Smooth muscle cell of bladder (primary cell): Measurements from ENCODE around the gene GPANK1. TPM values are rescaled to one million over a fixed set of nuclear protein-coding genes. Genes with fewer than 3 reads are reported as not detected.

Source experiments
- total RNA-seq: library from RNA; depleted of rRNA; stranded (reverse); fragments of >200 nt; gene quantifications from 2 replicates; pipeline ENCODE4 v1.2.3, GENCODE V29; 2014

The GPANK1 gene
- 13.4 and 14.3 TPM in 2 replicates for total RNA-seq

GRCh38 chr6:31664790-31665500 lies at the start of gene GPANK1:
Gene GPANK1, minus strand, starts transcription at chr6:31664997. Its CDS starts 519 bp downstream, at chr6:31664478.

GRCh38 chr6:31706599-31706998 lies 41.8 kb upstream of the GPANK1 start, which contains the start of gene LY6G6F:
Gene LY6G6F, plus strand, starts transcription at chr6:31706866. Its CDS starts 41 bp downstream, at chr6:31706907.

GRCh38 chr6:31702819-31703716 lies 38.3 kb upstream of the GPANK1 start, which contains the start of gene ABHD16A:
Gene ABHD16A, minus strand, starts transcription at chr6:31703324. Its CDS starts 43 bp downstream, at chr6:31703281.

GRCh38 chr6:31680226-31681134 lies 15.7 kb upstream of the GPANK1 start, which contains the start of gene LY6G5C:
Gene LY6G5C, minus strand, starts transcription at chr6:31681067. Its CDS starts 694 bp downstream, at chr6:31680373.

GRCh38 chr6:31669676-31670075 lies 4.9 kb upstream of the GPANK1 start, which contains the start of gene LY6G5B:
Gene LY6G5B, plus strand, starts transcription at chr6:31669976. Its CDS starts 975 bp downstream, at chr6:31670951.

GRCh38 chr6:31665501-31666336 lies 922 bp upstream of the GPANK1 start, which contains the start of gene CSNK2B:
Gene CSNK2B, plus strand, starts transcription at chr6:31666080. Its CDS starts 752 bp downstream, at chr6:31666832.

GRCh38 chr6:31660381-31661261 lies 4.2 kb downstream of the GPANK1 start, which contains the start of gene C6orf47:
Gene C6orf47, minus strand, starts transcription at chr6:31660778. Its CDS starts 831 bp downstream, at chr6:31659947.

GRCh38 chr6:31655349-31656237 lies 9.2 kb downstream of the GPANK1 start, which contains the start of gene APOM:
Gene APOM, plus strand, starts transcription at chr6:31655894. Its CDS starts 73 bp downstream, at chr6:31655967.

GRCh38 chr6:31620586-31621319 lies 44.0 kb downstream of the GPANK1 start, which contains the start of gene PRRC2A:
Gene PRRC2A, plus strand, starts transcription at chr6:31620715. Its CDS starts 2,075 bp downstream, at chr6:31622790.

GRCh38 chr6:31614684-31615578 lies 49.9 kb downstream of the GPANK1 start, which contains the start of gene AIF1:
Gene AIF1, plus strand, starts transcription at chr6:31615234. Its CDS starts 96 bp downstream, at chr6:31615330.

Other genes starting within 250 kb of the GPANK1 start
- 8.2 and 8.4 TPM in 2 replicates for gene MICB, start 166.9 kb downstream of the GPANK1 start, total RNA-seq
- not detected in 2 replicates for gene MCCD1, start 136.0 kb downstream of the GPANK1 start, total RNA-seq
- gene DDX39B, start 123.0 kb downstream of the GPANK1 start, total RNA-seq, result 317 and 461 TPM in 2 replicates
- gene ATP6V1G2, start 118.4 kb downstream of the GPANK1 start, total RNA-seq, result 4.8 and 5.0 TPM in 2 replicates
- 27.3 and 31.5 TPM in 2 replicates for gene NFKBIL1, start 117.4 kb downstream of the GPANK1 start, total RNA-seq
- not detected in 2 replicates for gene LTA, start 92.7 kb downstream of the GPANK1 start, total RNA-seq
- not detected in 2 replicates for gene TNF, start 89.4 kb downstream of the GPANK1 start, total RNA-seq
- gene LTB, start 82.6 kb downstream of the GPANK1 start, total RNA-seq, result not detected in 2 replicates
- gene LST1, start 78.7 kb downstream of the GPANK1 start, total RNA-seq, result not detected in 2 replicates
- gene NCR3, start 72.0 kb downstream of the GPANK1 start, total RNA-seq, result not detected in 2 replicates
- not detected in 2 replicates for gene AIF1, start 49.8 kb downstream of the GPANK1 start, total RNA-seq
- 18.6 and 21.4 TPM in 2 replicates for gene PRRC2A, start 44.3 kb downstream of the GPANK1 start, total RNA-seq
- gene BAG6, start 12.3 kb downstream of the GPANK1 start, total RNA-seq, result 64.6 and 88.0 TPM in 2 replicates
- 1.3 and 2.8 TPM in 2 replicates for gene APOM, start 9.1 kb downstream of the GPANK1 start, total RNA-seq
- gene C6orf47, start 4.2 kb downstream of the GPANK1 start, total RNA-seq, result 17.9 and 23.8 TPM in 2 replicates
- gene CSNK2B, start 1.1 kb upstream of the GPANK1 start, total RNA-seq, result 97.7 and 99.1 TPM in 2 replicates
- 2.1 and 2.6 TPM in 2 replicates for gene LY6G5B, start 5.0 kb upstream of the GPANK1 start, total RNA-seq
- gene LY6G5C, start 16.1 kb upstream of the GPANK1 start, total RNA-seq, result 0.09 and 0.43 TPM in 2 replicates
- gene ABHD16A, start 38.3 kb upstream of the GPANK1 start, total RNA-seq, result 65.4 and 70.2 TPM in 2 replicates
- gene LY6G6F, start 41.9 kb upstream of the GPANK1 start, total RNA-seq, result not detected in 2 replicates
- gene LY6G6D, start 50.4 kb upstream of the GPANK1 start, total RNA-seq, result not detected in 2 replicates
- gene LY6G6C, start 56.7 kb upstream of the GPANK1 start, total RNA-seq, result not detected in 2 replicates
- not detected in 2 replicates for gene MPIG6B, start 58.4 kb upstream of the GPANK1 start, total RNA-seq
- 74.1 and 102 TPM in 2 replicates for gene DDAH2, start 64.3 kb upstream of the GPANK1 start, total RNA-seq
- 529 and 547 TPM in 2 replicates for gene CLIC1, start 71.5 kb upstream of the GPANK1 start, total RNA-seq
- gene MSH5, start 75.0 kb upstream of the GPANK1 start, total RNA-seq, result 3.2 and 3.3 TPM in 2 replicates
- 0.28 TPM in 2 replicates for gene SAPCD1, start 97.7 kb upstream of the GPANK1 start, total RNA-seq
- 0.14 and 0.28 TPM in 2 replicates for gene VWA7, start 112.3 kb upstream of the GPANK1 start, total RNA-seq
- gene VARS1, start 130.8 kb upstream of the GPANK1 start, total RNA-seq, result 36.0 and 38.7 TPM in 2 replicates
- gene LSM2, start 142.0 kb upstream of the GPANK1 start, total RNA-seq, result 22.3 and 27.3 TPM in 2 replicates
- gene HSPA1L, start 150.3 kb upstream of the GPANK1 start, total RNA-seq, result 1.7 and 1.9 TPM in 2 replicates
- 63.6 and 87.8 TPM in 2 replicates for gene HSPA1A, start 150.5 kb upstream of the GPANK1 start, total RNA-seq
- 113 and 131 TPM in 2 replicates for gene HSPA1B, start 162.7 kb upstream of the GPANK1 start, total RNA-seq
- gene NEU1, start 197.8 kb upstream of the GPANK1 start, total RNA-seq, result 88.7 and 119 TPM in 2 replicates
- not detected in 2 replicates for gene SLC44A4, start 214.0 kb upstream of the GPANK1 start, total RNA-seq
- 48.6 and 68.9 TPM in 2 replicates for gene EHMT2, start 232.7 kb upstream of the GPANK1 start, total RNA-seq
- gene ZBTB12, start 237.1 kb upstream of the GPANK1 start, total RNA-seq, result 3.8 and 7.2 TPM in 2 replicates